GM12874 (cell line): ENCODE data around the gene BIRC5.

ENCODE experiments used
- TF ChIP-seq, protein P1 (sequence below): IDR thresholded peaks from 2 replicates; pipeline ENCODE4 v1.5.1; 2011; ENCODE audit warnings: low read depth, mild to moderate bottlenecking, control low read depth, low read length, moderate library complexity; ENCODE audit not compliant: insufficient read depth

Gene BIRC5

DNA sequence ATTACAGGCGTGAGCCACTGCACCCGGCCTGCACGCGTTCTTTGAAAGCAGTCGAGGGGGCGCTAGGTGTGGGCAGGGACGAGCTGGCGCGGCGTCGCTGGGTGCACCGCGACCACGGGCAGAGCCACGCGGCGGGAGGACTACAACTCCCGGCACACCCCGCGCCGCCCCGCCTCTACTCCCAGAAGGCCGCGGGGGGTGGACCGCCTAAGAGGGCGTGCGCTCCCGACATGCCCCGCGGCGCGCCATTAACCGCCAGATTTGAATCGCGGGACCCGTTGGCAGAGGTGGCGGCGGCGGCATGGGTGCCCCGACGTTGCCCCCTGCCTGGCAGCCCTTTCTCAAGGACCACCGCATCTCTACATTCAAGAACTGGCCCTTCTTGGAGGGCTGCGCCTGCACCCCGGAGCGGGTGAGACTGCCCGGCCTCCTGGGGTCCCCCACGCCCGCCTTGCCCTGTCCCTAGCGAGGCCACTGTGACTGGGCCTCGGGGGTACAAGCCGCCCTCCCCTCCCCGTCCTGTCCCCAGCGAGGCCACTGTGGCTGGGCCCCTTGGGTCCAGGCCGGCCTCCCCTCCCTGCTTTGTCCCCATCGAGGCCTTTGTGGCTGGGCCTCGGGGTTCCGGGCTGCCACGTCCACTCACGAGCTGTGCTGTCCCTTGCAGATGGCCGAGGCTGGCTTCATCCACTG, at the start of gene BIRC5:
Gene BIRC5, plus strand, starts transcription at position 238 of the 690 bp plus-strand sequence. Its CDS starts 64 bp downstream, at position 302.
- TF ChIP-seq, protein P1, sequence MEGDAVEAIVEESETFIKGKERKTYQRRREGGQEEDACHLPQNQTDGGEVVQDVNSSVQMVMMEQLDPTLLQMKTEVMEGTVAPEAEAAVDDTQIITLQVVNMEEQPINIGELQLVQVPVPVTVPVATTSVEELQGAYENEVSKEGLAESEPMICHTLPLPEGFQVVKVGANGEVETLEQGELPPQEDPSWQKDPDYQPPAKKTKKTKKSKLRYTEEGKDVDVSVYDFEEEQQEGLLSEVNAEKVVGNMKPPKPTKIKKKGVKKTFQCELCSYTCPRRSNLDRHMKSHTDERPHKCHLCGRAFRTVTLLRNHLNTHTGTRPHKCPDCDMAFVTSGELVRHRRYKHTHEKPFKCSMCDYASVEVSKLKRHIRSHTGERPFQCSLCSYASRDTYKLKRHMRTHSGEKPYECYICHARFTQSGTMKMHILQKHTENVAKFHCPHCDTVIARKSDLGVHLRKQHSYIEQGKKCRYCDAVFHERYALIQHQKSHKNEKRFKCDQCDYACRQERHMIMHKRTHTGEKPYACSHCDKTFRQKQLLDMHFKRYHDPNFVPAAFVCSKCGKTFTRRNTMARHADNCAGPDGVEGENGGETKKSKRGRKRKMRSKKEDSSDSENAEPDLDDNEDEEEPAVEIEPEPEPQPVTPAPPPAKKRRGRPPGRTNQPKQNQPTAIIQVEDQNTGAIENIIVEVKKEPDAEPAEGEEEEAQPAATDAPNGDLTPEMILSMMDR = no peak

DNA sequence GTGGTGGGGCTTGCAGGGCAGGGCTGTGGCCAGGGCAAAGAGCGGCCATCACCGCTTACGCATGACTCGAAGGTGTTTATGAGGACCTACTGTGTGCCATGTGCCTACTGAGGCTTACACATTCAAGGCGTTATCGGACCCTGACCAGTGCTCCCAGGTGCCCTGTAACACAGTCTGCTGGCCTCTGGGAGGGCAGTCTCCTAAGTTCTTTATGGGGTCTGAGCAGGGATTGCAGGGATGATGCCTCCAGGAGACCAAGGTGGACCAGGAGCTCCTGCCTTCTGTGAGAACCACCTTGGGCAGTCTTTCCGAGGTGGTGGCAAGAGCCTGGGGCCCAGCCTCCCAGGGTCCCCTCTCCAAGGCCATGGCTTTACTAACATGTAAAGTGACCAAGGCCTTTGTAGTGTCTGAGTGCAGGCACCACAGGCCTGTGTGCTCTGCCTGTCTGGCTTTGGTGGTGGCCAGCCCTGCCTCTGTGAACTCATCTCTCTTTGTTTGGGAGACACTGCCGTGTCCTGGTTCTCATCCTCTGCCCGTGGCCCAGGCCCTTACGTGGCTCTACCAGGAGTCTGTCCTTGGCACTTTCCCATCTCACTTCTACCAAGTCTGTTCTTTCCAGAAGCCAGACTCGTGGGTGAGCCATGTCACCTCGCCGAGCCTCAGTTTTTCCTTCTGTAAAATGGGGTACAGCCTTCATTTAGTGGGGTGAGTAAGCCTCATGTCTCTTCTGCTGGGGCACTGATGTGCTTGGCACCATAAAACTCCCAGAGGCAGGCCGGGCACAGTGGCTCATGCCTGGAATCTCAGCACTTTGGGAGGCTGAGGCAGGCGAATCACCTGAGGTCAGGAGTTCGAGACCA, 49.1 kb upstream of the BIRC5 start:
- TF ChIP-seq, protein P1 = no peak

DNA sequence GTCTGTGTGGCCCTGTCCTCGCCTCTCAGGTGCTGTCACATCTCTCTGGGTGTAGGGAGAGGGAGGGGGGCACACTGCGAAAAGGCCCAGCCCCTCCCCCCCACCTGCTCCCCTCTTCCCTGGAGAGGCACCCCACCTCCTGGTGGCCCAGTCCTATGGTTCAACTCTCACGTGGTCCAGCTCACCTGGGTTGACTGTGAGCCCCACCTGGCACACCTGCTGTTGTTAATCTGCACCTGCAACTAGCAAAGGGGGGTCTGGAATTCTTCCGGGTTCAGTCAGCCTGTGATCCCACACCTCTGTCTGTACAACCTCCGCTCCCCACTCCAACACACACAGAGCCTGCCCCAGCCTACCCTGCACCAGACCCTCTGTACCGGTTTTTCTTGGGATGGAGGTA, 47.6 kb upstream of the BIRC5 start:
- TF ChIP-seq, protein P1 = no peak

DNA sequence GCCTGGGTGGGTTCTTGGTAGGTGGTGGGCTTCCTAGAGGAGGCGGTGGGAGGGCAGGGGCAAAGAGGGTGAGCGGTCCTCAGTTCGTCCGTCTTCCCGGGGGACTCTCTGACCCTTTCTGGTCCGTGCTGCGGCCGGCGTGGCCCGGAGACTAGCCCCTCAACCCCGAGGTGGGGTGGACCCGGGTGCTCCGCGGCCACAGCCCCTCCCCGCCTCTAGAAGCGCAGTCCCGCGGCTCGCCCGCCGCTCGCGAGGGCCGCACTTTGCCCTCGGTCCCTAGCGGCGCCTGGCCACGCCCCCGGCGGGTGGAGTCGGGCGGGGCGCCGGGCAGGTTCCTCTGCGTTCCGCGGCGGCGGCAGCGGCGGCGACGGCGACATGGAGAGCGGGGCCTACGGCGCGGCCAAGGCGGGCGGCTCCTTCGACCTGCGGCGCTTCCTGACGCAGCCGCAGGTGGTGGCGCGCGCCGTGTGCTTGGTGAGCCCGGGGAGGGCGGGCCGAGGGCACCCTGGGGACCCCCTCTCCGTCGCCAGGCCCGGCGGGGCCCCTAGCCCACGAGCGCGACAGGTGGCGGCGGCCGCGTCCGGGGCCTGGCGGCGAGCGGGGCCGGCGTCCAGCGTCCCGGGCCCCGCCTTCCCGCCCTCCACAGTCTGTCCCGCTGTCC, 45.7 kb upstream of the BIRC5 start, which contains the start of gene SYNGR2:
Gene SYNGR2, plus strand, starts transcription at position 340 of the 661 bp plus-strand sequence. Its CDS starts 36 bp downstream, at position 376.
- TF ChIP-seq, protein P1 = no peak

DNA sequence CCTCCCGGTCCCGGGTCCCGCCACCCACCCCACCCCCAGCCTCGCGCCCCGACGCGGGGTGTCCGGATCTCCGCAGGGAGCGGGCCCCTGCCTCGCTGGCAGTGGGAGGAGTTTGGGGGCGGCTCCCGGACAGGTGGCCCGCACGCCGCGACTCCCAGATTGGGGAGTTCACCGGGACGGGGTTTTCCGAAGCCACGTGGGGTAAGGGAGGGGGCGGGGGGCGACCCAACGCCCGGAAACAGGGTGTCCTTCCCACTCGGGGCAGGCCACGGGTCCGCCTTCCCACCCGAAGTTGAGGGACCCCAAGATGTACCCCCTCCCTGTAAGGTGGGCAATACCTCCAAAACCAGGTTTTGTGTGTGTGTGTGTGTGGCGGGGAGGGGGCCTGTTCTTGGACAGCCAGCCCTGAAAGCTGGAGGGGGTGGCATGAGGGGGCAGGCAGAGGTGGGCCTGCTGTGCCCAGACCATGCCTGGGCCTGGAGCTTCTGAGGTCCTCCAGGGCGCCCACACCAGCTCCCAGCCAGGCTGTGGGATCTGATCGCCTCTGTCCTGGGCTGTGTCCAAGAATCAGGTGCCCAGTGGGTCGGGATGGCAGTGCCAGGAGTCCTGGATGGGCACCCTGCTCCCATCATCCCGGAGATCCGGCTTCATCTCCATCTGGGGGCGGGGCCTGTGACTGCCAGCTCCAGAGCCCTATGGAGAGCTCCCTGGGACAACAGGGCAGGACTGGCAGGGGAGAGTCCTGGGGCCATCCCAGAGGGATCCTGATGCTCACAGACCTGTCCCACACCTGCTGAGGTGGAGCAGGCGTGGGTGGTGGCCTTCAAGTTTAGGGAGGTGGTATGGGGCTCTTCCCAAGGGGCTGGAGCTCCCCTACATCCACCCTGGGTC, 44.9 kb upstream of the BIRC5 start:
- TF ChIP-seq, protein P1 = no peak

DNA sequence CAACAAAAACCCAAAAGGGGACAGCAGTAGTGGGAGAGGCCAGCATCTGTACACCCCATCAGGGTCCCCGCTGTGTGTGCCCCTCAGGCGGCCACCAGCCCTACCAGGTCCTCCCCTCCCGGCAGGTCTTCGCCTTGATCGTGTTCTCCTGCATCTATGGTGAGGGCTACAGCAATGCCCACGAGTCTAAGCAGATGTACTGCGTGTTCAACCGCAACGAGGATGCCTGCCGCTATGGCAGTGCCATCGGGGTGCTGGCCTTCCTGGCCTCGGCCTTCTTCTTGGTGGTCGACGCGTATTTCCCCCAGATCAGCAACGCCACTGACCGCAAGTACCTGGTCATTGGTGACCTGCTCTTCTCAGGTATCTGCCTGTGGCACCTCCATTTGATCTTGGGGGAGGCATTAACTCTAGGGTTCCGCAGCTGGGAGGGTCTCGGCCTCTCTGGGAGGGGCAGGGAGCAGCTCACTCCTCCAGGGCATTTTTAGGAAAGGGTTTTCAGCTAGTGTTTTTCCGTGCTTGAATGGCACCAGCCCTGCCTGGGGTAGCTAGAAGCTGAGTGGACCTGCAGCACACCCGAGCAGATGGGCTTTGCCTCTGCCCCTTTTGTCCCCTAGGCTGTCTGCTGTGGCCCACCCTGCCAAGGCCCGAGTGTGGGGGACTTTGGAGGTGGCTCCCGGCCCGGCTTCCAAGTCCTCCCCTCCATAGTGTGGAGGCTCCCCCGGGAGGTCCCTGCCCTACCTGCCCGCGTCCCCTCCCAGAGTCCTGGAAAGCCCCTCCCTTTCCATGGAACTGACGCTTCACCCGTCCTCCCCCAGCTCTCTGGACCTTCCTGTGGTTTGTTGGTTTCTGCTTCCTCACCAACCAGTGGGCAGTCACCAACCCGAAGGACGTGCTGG, 43.1 kb upstream of the BIRC5 start:
- TF ChIP-seq, protein P1 = no peak
